ENCODE measurements around the gene CDIPT.

DNA sequence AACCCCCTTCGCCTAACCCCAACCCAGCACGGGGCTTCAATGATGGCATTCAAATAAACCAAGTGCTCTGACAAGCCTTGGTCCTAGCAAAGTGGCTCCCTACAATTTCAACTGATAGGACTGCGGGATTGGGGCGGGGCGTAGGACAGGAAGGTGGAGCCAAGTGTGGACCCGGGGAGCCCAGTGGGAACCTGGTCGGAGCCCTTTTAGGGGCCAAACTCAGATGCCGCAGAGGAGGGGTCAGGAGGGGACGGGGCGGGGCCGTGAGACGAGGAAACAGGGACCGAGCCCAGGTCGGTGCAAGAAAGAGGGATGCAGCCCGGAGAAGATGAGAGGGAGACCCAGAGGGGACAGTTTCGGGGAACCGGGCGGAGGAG is 13.2 kb upstream of the CDIPT start:
- no peak for TF ChIP-seq CTCF (conservative IDR thresholded peaks at IDR 0.05; ENCODE audit: low read length)
- no peak for TF ChIP-seq EZH2phosphoT487 (IDR thresholded peaks at IDR 0.05; ENCODE audit: borderline replicate concordance, low read depth, low read length)
